Anterior cingulate cortex (tissue), 58 donors: ENCODE results near the gene RAMACL.

Experiments used
- DNase-seq, 58 donors: peaks; one replicate each; lab custom pipeline; 2025; lab: John Stamatoyannopoulos, UW

The RAMACL gene

GRCh38 chr6:166581091-166581511, 5.4 kb downstream of the RAMACL start:
- no peak for DNase-seq

- no peak for DNase-seq
These were observed 6.1 kb downstream of the RAMACL start for GRCh38 chr6:166580076-166581050.

- no peak for DNase-seq
These were observed 7.1 kb downstream of the RAMACL start for GRCh38 chr6:166579237-166579850.

GRCh38 chr6:166578536-166579236, 7.8 kb downstream of the RAMACL start:
- no peak for DNase-seq

GRCh38 chr6:166575205-166575604, 11.3 kb downstream of the RAMACL start:
- peak in 23 of 58 donors; percentile 21 to 65 (median 39) for DNase-seq

GRCh38 chr6:166573511-166574216, 12.8 kb downstream of the RAMACL start:
- DNase-seq, result no peak

- DNase-seq, result no peak
These were observed 13.9 kb downstream of the RAMACL start for GRCh38 chr6:166572370-166573261.

- no peak for DNase-seq
These were observed 15.4 kb downstream of the RAMACL start for GRCh38 chr6:166570929-166571713.

- DNase-seq, result no peak
These were observed 17.3 kb downstream of the RAMACL start for GRCh38 chr6:166569206-166569605.

GRCh38 chr6:166567813-166568212, 18.7 kb downstream of the RAMACL start:
- DNase-seq, result no peak

GRCh38 chr6:166567107-166567506, 19.4 kb downstream of the RAMACL start:
- no peak for DNase-seq

GRCh38 chr6:166566026-166567011, 20.2 kb downstream of the RAMACL start:
- no peak for DNase-seq

GRCh38 chr6:166565084-166565967, 21.2 kb downstream of the RAMACL start:
- no peak for DNase-seq

- no peak for DNase-seq
These were observed 22.7 kb downstream of the RAMACL start for GRCh38 chr6:166563805-166564204.

- no peak for DNase-seq
These were observed 23.3 kb downstream of the RAMACL start for GRCh38 chr6:166563200-166563599.

- no peak for DNase-seq
These were observed 23.8 kb downstream of the RAMACL start for GRCh38 chr6:166562726-166563125.
